Gastroesophageal sphincter (tissue), 4 donors: ENCODE measurements around the gene C2CD5. TPM values are rescaled to one million over a fixed set of nuclear protein-coding genes. Genes with fewer than 3 reads are reported as not detected.

Experiments
- ATAC-seq: fragments of 150-250 bp; one replicate; pipeline ENCODE4 v1.9.1; 2016; ENCODE audit warnings: mild to moderate bottlenecking, moderate library complexity
- H3K27ac ChIP-seq, 4 donors: fragments of 200-600 bp; sonication (generic) in 3 of 4; 1 replicate in 3 of 4; 2 replicates in 1 of 4; pipeline ENCODE4 v1.5.1; 2016 to 2019
- H3K27me3 ChIP-seq: fragments of 200-600 bp; sonication (generic); one replicate; pipeline ENCODE4 v1.5.1; 2019
- H3K36me3 ChIP-seq, 2 donors: fragments of 200-600 bp; sonication (generic); one replicate each; pipeline ENCODE4 v1.5.1; 2019; ENCODE audit warnings: control low read depth in 1 of 2
- H3K4me1 ChIP-seq, 3 donors: fragments of 200-600 bp; sonication (generic); 1 replicate in 2 of 3; 2 replicates in 1 of 3; pipeline ENCODE4 v1.5.1; 2016 to 2019; ENCODE audit warnings: control low read depth in 2 of 3
- H3K4me3 ChIP-seq, 2 donors: fragments of 200-600 bp; sonication (generic); one replicate each; pipeline ENCODE4 v1.5.1; 2019; ENCODE audit warnings: mild to moderate bottlenecking in 1 of 2, moderate library complexity in 1 of 2
- H3K9me3 ChIP-seq, 3 donors: fragments of 200-600 bp; sonication (generic); one replicate each; pipeline ENCODE4 v1.5.1; 2017 to 2019; ENCODE audit warnings: control low read depth in 2 of 3
- CTCF ChIP-seq, 4 experiments: fragments of 200-600 bp in 2 of 4; fragments of 450-650 bp in 2 of 4; sonication (generic) in 1 of 4; IDR thresholded peaks; one replicate each; pipeline ENCODE4 v1.5.1; 2017 to 2019; ENCODE audit warnings: antibody characterized with exemption in 4 of 4, mild to moderate bottlenecking in 2 of 4, moderate library complexity in 2 of 4
- EP300 ChIP-seq: sonication (generic); formaldehyde crosslinking; IDR thresholded peaks from one replicate; pipeline ENCODE4 v1.6.1; 2017; ENCODE audit warnings: antibody characterized with exemption, mild to moderate bottlenecking
- POLR2A ChIP-seq, 2 donors: fragments of 450-650 bp; IDR thresholded peaks; one replicate each; pipeline ENCODE4 v1.6.1; 2017; ENCODE audit warnings: antibody characterized with exemption in 2 of 2, mild to moderate bottlenecking in 2 of 2, moderate library complexity in 1 of 2
- POLR2AphosphoS5 ChIP-seq: sonication (generic); formaldehyde crosslinking; IDR thresholded peaks from one replicate; pipeline ENCODE4 v1.6.1; 2017; ENCODE audit warnings: antibody characterized with exemption
- WGBS, 2 donors: methylation state at CpG; one replicate each; pipeline ENCODE4 v1.1.5; 2018; ENCODE audit warnings: low coverage in 1 of 2; 5-methylcytosine and 5-hydroxymethylcytosine counted together
- total RNA-seq, 4 donors: library from RNA; depleted of rRNA; stranded (reverse); fragments of >200 nt; gene quantifications; one replicate each; pipeline ENCODE4 v1.1.0, GENCODE V29; 2016

Gene C2CD5
- total RNA-seq, 4 donors from 2014 or later: 18.9 to 72.8 (median 31.7) TPM

GRCh38 chr12:22518998-22519397, 25.3 kb downstream of the C2CD5 start:
- H3K9me3 ChIP-seq: no peaks in the 10 kb centered on the region
- no peak for ATAC-seq
- H3K27ac ChIP-seq: no peak overlapping the region
- peaks cover 0 to 20% (median 7%) of the 10 kb centered on the region in 3 donors for H3K4me1 ChIP-seq
- no peak overlapping the region for H3K4me3 ChIP-seq
- 79 to 87% methylated on average over 4 to 6 of the region's 6 CpGs for WGBS, 2 donors
- peaks cover 2 to 42% of the 10 kb centered on the region in 2 donors for H3K36me3 ChIP-seq
- TF ChIP-seq EP300: no peak
- TF ChIP-seq POLR2A (IDR thresholded peaks at IDR 0.05): no peak
- TF ChIP-seq CTCF (IDR thresholded peaks at IDR 0.05): no peak
- TF ChIP-seq POLR2AphosphoS5: no peak
- H3K27me3 ChIP-seq: no peaks in the 10 kb centered on the region

- peaks cover 0 to 20% (median 7%) of the 10 kb centered on the region in 3 donors for H3K4me1 ChIP-seq
- H3K9me3 ChIP-seq: no peaks in the 10 kb centered on the region
- H3K27me3 ChIP-seq: no peaks in the 10 kb centered on the region
- peaks cover 0 to 34% of the 10 kb centered on the region in 2 donors for H3K36me3 ChIP-seq
- ATAC-seq: no peak
- 0 to 8% methylated on average over 1 of the region's 1 CpG for WGBS, 2 donors
- no peak overlapping the region for H3K27ac ChIP-seq
- TF ChIP-seq CTCF (IDR thresholded peaks at IDR 0.05) (no peak), POLR2AphosphoS5 (no peak), EP300 (no peak), POLR2A (IDR thresholded peaks at IDR 0.05) (no peak)
- no peak overlapping the region for H3K4me3 ChIP-seq
Observed at GRCh38 chr12:22518060-22518719, 26.2 kb downstream of the C2CD5 start.

GRCh38 chr12:22514875-22515274, 29.5 kb downstream of the C2CD5 start:
- Histone ChIP-seq H3K36me3 (peaks cover 0 to 26% of the 10 kb centered on the region in 2 donors), H3K27ac (no peak overlapping the region), H3K4me1 (peaks cover 0 to 20% (median 7%) of the 10 kb centered on the region in 3 donors), H3K4me3 (no peak overlapping the region), H3K9me3 (no peaks in the 10 kb centered on the region), H3K27me3 (no peaks in the 10 kb centered on the region)
- ATAC-seq: no peak
- TF ChIP-seq POLR2A (IDR thresholded peaks at IDR 0.05): no peak
- no peak for TF ChIP-seq POLR2AphosphoS5
- no peak for TF ChIP-seq CTCF (IDR thresholded peaks at IDR 0.05)
- no peak for TF ChIP-seq EP300
- 25 to 67% methylated on average over 1 of the region's 1 CpG for WGBS, 2 donors

- TF ChIP-seq EP300 (no peak), POLR2AphosphoS5 (no peak), POLR2A (IDR thresholded peaks at IDR 0.05) (no peak), CTCF (IDR thresholded peaks at IDR 0.05) (no peak)
- Histone ChIP-seq H3K9me3 (no peaks in the 10 kb centered on the region), H3K27ac (no peak overlapping the region), H3K27me3 (no peaks in the 10 kb centered on the region), H3K4me1 (no peaks in the 10 kb centered on the region), H3K4me3 (no peak overlapping the region), H3K36me3 (peaks cover 0 to 37% of the 10 kb centered on the region in 2 donors)
- WGBS, 2 donors: 100% methylated on average over 2 of the region's 2 CpGs
- no peak for ATAC-seq
Observed at GRCh38 chr12:22505826-22506225, 38.5 kb downstream of the C2CD5 start.

GRCh38 chr12:22500100-22500499, 44.2 kb downstream of the C2CD5 start:
- Histone ChIP-seq H3K27ac (no peak overlapping the region), H3K27me3 (no peaks in the 10 kb centered on the region), H3K36me3 (peaks cover 0 to 17% of the 10 kb centered on the region in 2 donors), H3K4me1 (no peaks in the 10 kb centered on the region), H3K4me3 (no peak overlapping the region), H3K9me3 (no peaks in the 10 kb centered on the region)
- no peak for ATAC-seq
- 84 to 87% methylated on average over 3 to 4 of the region's 4 CpGs for WGBS, 2 donors
- TF ChIP-seq POLR2AphosphoS5 (no peak), EP300 (no peak), CTCF (IDR thresholded peaks at IDR 0.05) (no peak), POLR2A (IDR thresholded peaks at IDR 0.05) (no peak)
